AG10803 (cell line): ENCODE data around the gene NRDC.

Experiments used
- DNase-seq: peaks from one replicate; pipeline ENCODE4 v3.0.0; 2010; ENCODE audit warnings: low read depth
- H3K4me3 ChIP-seq: 2 replicates; pipeline ENCODE4 v1.5.1; 2011; ENCODE audit warnings: mild to moderate bottlenecking, low read length, control low read depth
- CTCF ChIP-seq: conservative IDR thresholded peaks from 2 replicates; pipeline ENCODE4 v1.5.1; 2011; ENCODE audit warnings: mild to moderate bottlenecking, low read length, control low read depth, inconsistent platforms

The NRDC gene

GRCh38 chr1:51878616-51879336 lies at the start of gene NRDC:
NRDC (minus strand) TSS chr1:51878727; CDS start chr1:51878615, 112 bp downstream.
- H3K4me3 ChIP-seq: peak within 1 kb of the TSS; percentile 100
- peak; percentile 100 for DNase-seq
- TF ChIP-seq CTCF: no peak

- peak; percentile 60 for DNase-seq
- no peak overlapping the region for H3K4me3 ChIP-seq
- no peak for TF ChIP-seq CTCF
Observed at GRCh38 chr1:51927029-51927428, 48.5 kb upstream of the NRDC start.

- H3K4me3 ChIP-seq: no peak overlapping the region
- DNase-seq: peak; percentile 69
- peak; percentile 62 for TF ChIP-seq CTCF
Observed at GRCh38 chr1:51926171-51926812, 47.8 kb upstream of the NRDC start.

GRCh38 chr1:51924455-51924854 lies 45.9 kb upstream of the NRDC start:
- TF ChIP-seq CTCF: no peak
- H3K4me3 ChIP-seq: no peak overlapping the region
- DNase-seq: peak; percentile 82

GRCh38 chr1:51922040-51922439 lies 43.5 kb upstream of the NRDC start:
- H3K4me3 ChIP-seq: no peak overlapping the region
- no peak for DNase-seq
- no peak for TF ChIP-seq CTCF

- DNase-seq: no peak
- no peak overlapping the region for H3K4me3 ChIP-seq
- no peak for TF ChIP-seq CTCF
Observed at GRCh38 chr1:51920130-51920529, 41.6 kb upstream of the NRDC start.

GRCh38 chr1:51919684-51920083 lies 41.2 kb upstream of the NRDC start:
- H3K4me3 ChIP-seq: no peak overlapping the region
- no peak for DNase-seq
- no peak for TF ChIP-seq CTCF
